Endothelial cell of umbilical vein (primary cell): Measurements from ENCODE around the gene FAM168B. TPM values are rescaled to one million over a fixed set of nuclear protein-coding genes. Genes with fewer than 3 reads are reported as not detected.

ENCODE experiments used
- BruUV-seq: library from RNA; stranded (reverse); fragments of 400-500 nt; replicated peaks from 2 replicates; lab custom pipeline; 2021; lab: Mats Ljungman, UMichigan
- CTCF ChIA-PET: fragments of 300-600, 350-600 bp; sonication (Branson Sonifier 250); formaldehyde crosslinking; loops from one replicate; lab custom pipeline; 2021; ENCODE audit warnings: antibody characterized with exemption, inconsistent platforms; lab: Charles Lee
- POLR2A ChIA-PET: fragments of 300-600, 350-600 bp; sonication (Branson Sonifier 250); formaldehyde crosslinking; loops from one replicate; lab custom pipeline; 2021; ENCODE audit warnings: antibody characterized with exemption, inconsistent platforms; lab: Charles Lee
- DNase-seq: peaks from one replicate; pipeline ENCODE4 v3.0.0-alpha.2; 2011; ENCODE audit warnings: low read depth, low spot score
- FAIRE-seq: peaks from 2 replicates; lab custom pipeline; 2011; peaks lifted over from hg19 to GRCh38; lab: Jason Lieb, UNC
- H2AFZ ChIP-seq: 2 replicates; pipeline ENCODE4 v1.6.0; 2012; ENCODE audit warnings: low read depth, low read length, control low read depth, inconsistent platforms
- H3K27ac ChIP-seq: 2 replicates; pipeline ENCODE4 v1.5.1; 2011; ENCODE audit warnings: low read depth, mild to moderate bottlenecking, control low read depth, low read length, moderate library complexity; ENCODE audit not compliant: insufficient read depth
- H3K27me3 ChIP-seq, 2 experiments: 2 replicates each; pipeline versions ENCODE4 v1.6.0 to v1.6.1; 2011; ENCODE audit warnings: low read length in 2 of 2, mixed read lengths in 1 of 2; ENCODE audit not compliant: control insufficient read depth in 2 of 2, insufficient read depth in 2 of 2
- H3K36me3 ChIP-seq, 2 experiments: 2 replicates in 1 of 2; 3 replicates in 1 of 2; pipeline ENCODE4 v1.5.1; 2011; ENCODE audit warnings: low read length in 2 of 2, mild to moderate bottlenecking in 1 of 2, moderate library complexity in 1 of 2; ENCODE audit not compliant: control insufficient read depth in 2 of 2, insufficient read depth in 2 of 2; ENCODE audit errors: extremely low read depth in 1 of 2
- H3K4me1 ChIP-seq: 3 replicates; pipeline ENCODE4 v1.5.1; 2011; ENCODE audit warnings: mild to moderate bottlenecking, low read length; ENCODE audit not compliant: control insufficient read depth, insufficient read depth; ENCODE audit errors: extremely low read depth
- H3K4me2 ChIP-seq: 2 replicates; pipeline ENCODE4 v1.6.1; 2011; ENCODE audit warnings: low read length, control low read depth, mixed read lengths; ENCODE audit not compliant: insufficient read depth
- H3K4me3 ChIP-seq, 3 experiments: fragments of 200-600 bp in 1 of 3; sonication (generic), shearing (Covaris generic) in 1 of 3; replicated peaks in 1 of 3; 2 replicates each; pipeline ENCODE4 v1.5.1; 2011 to 2016; ENCODE audit warnings: control low read depth in 3 of 3, low read length in 3 of 3, mild to moderate bottlenecking in 2 of 3, inconsistent platforms in 1 of 3, low read depth in 1 of 3, moderate library complexity in 1 of 3; ENCODE audit not compliant: insufficient read depth in 1 of 3
- H3K79me2 ChIP-seq: 2 replicates; pipeline ENCODE4 v1.6.0; 2012; ENCODE audit warnings: low read length, inconsistent platforms; ENCODE audit not compliant: control insufficient read depth, insufficient read depth
- H3K9ac ChIP-seq: replicated peaks from 2 replicates; pipeline ENCODE3; 2011; ENCODE audit warnings: low read length, control low read depth; ENCODE audit not compliant: insufficient read depth; ENCODE audit errors: extremely low read depth
- H3K9me1 ChIP-seq: replicated peaks from 3 replicates; pipeline ENCODE4 v1.6.0; 2011; ENCODE audit warnings: mild to moderate bottlenecking, low read length; ENCODE audit not compliant: control insufficient read depth, insufficient read depth; ENCODE audit errors: extremely low read depth
- H3K9me3 ChIP-seq: replicated peaks from 2 replicates; pipeline ENCODE4 v1.5.1; 2012; ENCODE audit warnings: low read length, inconsistent platforms; ENCODE audit not compliant: control insufficient read depth, insufficient read depth
- H4K20me1 ChIP-seq: replicated peaks from 2 replicates; pipeline ENCODE3; 2011; ENCODE audit warnings: mild to moderate bottlenecking, low read length; ENCODE audit not compliant: control insufficient read depth, insufficient read depth; ENCODE audit errors: extremely low read depth
- EZH2 ChIP-seq: IDR thresholded peaks from 2 replicates; pipeline ENCODE4 v1.6.1; 2012; ENCODE audit warnings: borderline replicate concordance, low read depth, mild to moderate bottlenecking, moderate library complexity, low read length, inconsistent platforms; ENCODE audit not compliant: severe bottlenecking
- GATA2 ChIP-seq: IDR thresholded peaks from 2 replicates; pipeline ENCODE4 v1.7.0; 2011; ENCODE audit warnings: low read depth, mild to moderate bottlenecking, moderate library complexity, mixed read lengths, low read length; ENCODE audit not compliant: insufficient read length, insufficient read depth
- JUN ChIP-seq: IDR thresholded peaks from 2 replicates; pipeline ENCODE4 v1.6.1; 2011; ENCODE audit warnings: borderline replicate concordance, low read depth; ENCODE audit not compliant: insufficient read length, insufficient read depth
- MAX ChIP-seq: IDR thresholded peaks from 2 replicates; pipeline ENCODE4 v1.6.1; 2011; ENCODE audit not compliant: insufficient read depth, insufficient read length
- POLR2A ChIP-seq: IDR thresholded peaks from 2 replicates; pipeline ENCODE4 v1.6.1; 2012; ENCODE audit warnings: low read depth, mild to moderate bottlenecking, control low read depth, low read length
- dilution Hi-C: fragments of 300-500 bp; cut with MboI; formaldehyde crosslinking; loops from one replicate; pipeline ENCODE4 v1.15.0; 2019; ENCODE audit warnings: low sequenced_read_pairs; ENCODE audit not compliant: extremely low pct_ligation_motif_present
- intact Hi-C: fragments of 100-400 bp; cut with micrococcal nuclease; formaldehyde crosslinking; loops from one replicate; pipeline ENCODE4 v1.10.0; 2022
- polyA plus RNA-seq, 4 experiments: library from polyadenylated mRNA; depleted of rRNA in 3 of 4; stranded (reverse) in 3 of 4; unstranded in 1 of 4; fragments of >200 nt; gene quantifications; 2 replicates each; pipeline versions ENCODE4 v1.2.1 to v1.2.3, GENCODE V29; 2011 to 2012; ENCODE audit warnings: missing spikeins in 1 of 4
- total RNA-seq: library from RNA; stranded (reverse); gene quantifications from 2 replicates; pipeline ENCODE4 v1.2.3, GENCODE V29; 2021

Gene FAM168B
- total and polyA plus RNA-seq, 2 donors (not counting 3 experiments of a cell fraction or from before 2014, with no cell fraction given), result 109 to 183 TPM

GRCh38 chr2:131127076-131127475, 33.8 kb upstream of the FAM168B start:
- no peak for FAIRE-seq
- POLR2A ChIA-PET, result no interaction called here
- dilution Hi-C loops (no loop called here), intact Hi-C loops (no loop called here)
- BruUV-seq, result no TSS peak
- CTCF ChIA-PET, result no interaction called here
- H3K4me3 ChIP-seq, result no peak overlapping the region
- H3K9me3 ChIP-seq, result no peaks in the 10 kb centered on the region
- H3K4me2 ChIP-seq, result no peak overlapping the region
- no peaks in the 10 kb centered on the region for H4K20me1 ChIP-seq
- no peak overlapping the region for H2AFZ ChIP-seq
- H3K27me3 ChIP-seq, result no peaks in the 10 kb centered on the region
- DNase-seq, result no peak
- peaks cover 6 to 36% of the 10 kb centered on the region in 2 experiments for H3K36me3 ChIP-seq
- no peak overlapping the region for H3K27ac ChIP-seq
- no peaks in the 10 kb centered on the region for H3K9me1 ChIP-seq
- peaks cover 20% of the 10 kb centered on the region for H3K79me2 ChIP-seq
- no peak for TF ChIP-seq JUN
- H3K9ac ChIP-seq, result no peak overlapping the region
- no peaks in the 10 kb centered on the region for H3K4me1 ChIP-seq

GRCh38 chr2:131126436-131126835, 33.2 kb upstream of the FAM168B start:
- H2AFZ ChIP-seq, result no peak overlapping the region
- DNase-seq, result no peak
- H3K4me2 ChIP-seq, result no peak overlapping the region
- no peak overlapping the region for H3K9ac ChIP-seq
- intact Hi-C loops (no loop called here), dilution Hi-C loops (no loop called here)
- FAIRE-seq, result no peak
- H3K4me3 ChIP-seq, result no peak overlapping the region
- no peaks in the 10 kb centered on the region for H4K20me1 ChIP-seq
- peaks cover 23% of the 10 kb centered on the region for H3K79me2 ChIP-seq
- no peaks in the 10 kb centered on the region for H3K4me1 ChIP-seq
- H3K27ac ChIP-seq, result no peak overlapping the region
- H3K9me3 ChIP-seq, result no peaks in the 10 kb centered on the region
- CTCF ChIA-PET, result no interaction called here
- H3K9me1 ChIP-seq, result no peaks in the 10 kb centered on the region
- POLR2A ChIA-PET, result no interaction called here
- TF ChIP-seq JUN, result no peak
- no peak for TF ChIP-seq POLR2A
- no peak for TF ChIP-seq MAX
- TF ChIP-seq EZH2, result no peak
- no peak for TF ChIP-seq GATA2
- H3K36me3 ChIP-seq, result peaks cover 6 to 38% of the 10 kb centered on the region in 2 experiments
- H3K27me3 ChIP-seq, result no peaks in the 10 kb centered on the region
- BruUV-seq, result no TSS peak
